HL-60 (cell line): ENCODE results near the gene GHRH.

ENCODE experiments used
- DNase-seq, 2 experiments: peaks; one replicate each; pipeline ENCODE4 v3.0.0-alpha.2; 2010 to 2020; ENCODE audit warnings: low read depth in 1 of 2, low spot score in 1 of 2
- H3K27ac ChIP-seq: fragments of 250-450 bp; sonication (Bioruptor Pico); replicated peaks from 2 replicates; pipeline ENCODE4 v1.5.1; 2020; ENCODE audit warnings: mild to moderate bottlenecking, moderate library complexity
- H3K27me3 ChIP-seq: fragments of 250-450 bp; sonication (Bioruptor Pico); 2 replicates; pipeline ENCODE4 v1.5.1; 2021; ENCODE audit warnings: mild to moderate bottlenecking, moderate library complexity; ENCODE audit not compliant: insufficient read depth, poor library complexity, severe bottlenecking
- H3K4me3 ChIP-seq: replicated peaks from 2 replicates; pipeline ENCODE4 v1.5.1; 2011; ENCODE audit warnings: mild to moderate bottlenecking, control low read depth, low read length; ENCODE audit not compliant: insufficient read depth
- GABPA ChIP-seq: IDR thresholded peaks from 2 replicates; pipeline ENCODE4 v1.6.1; 2012; ENCODE audit warnings: low read depth
- POLR2AphosphoS5 ChIP-seq: IDR thresholded peaks from 2 replicates; pipeline ENCODE4 v1.6.1; 2012; ENCODE audit warnings: low read depth
- REST ChIP-seq: IDR thresholded peaks from 2 replicates; pipeline ENCODE4 v1.6.1; 2012; ENCODE audit warnings: low read depth; ENCODE audit not compliant: insufficient replicate concordance
- SPI1 ChIP-seq: IDR thresholded peaks from 2 replicates; pipeline ENCODE4 v1.6.1; 2012; ENCODE audit warnings: low read depth, mild to moderate bottlenecking, borderline replicate concordance
- TF ChIP-seq, protein P1 (sequence below): IDR thresholded peaks from one replicate; pipeline ENCODE4 v1.5.1; 2011; ENCODE audit warnings: low read length, control low read depth, inconsistent platforms; ENCODE audit not compliant: insufficient read depth

The GHRH gene

DNA sequence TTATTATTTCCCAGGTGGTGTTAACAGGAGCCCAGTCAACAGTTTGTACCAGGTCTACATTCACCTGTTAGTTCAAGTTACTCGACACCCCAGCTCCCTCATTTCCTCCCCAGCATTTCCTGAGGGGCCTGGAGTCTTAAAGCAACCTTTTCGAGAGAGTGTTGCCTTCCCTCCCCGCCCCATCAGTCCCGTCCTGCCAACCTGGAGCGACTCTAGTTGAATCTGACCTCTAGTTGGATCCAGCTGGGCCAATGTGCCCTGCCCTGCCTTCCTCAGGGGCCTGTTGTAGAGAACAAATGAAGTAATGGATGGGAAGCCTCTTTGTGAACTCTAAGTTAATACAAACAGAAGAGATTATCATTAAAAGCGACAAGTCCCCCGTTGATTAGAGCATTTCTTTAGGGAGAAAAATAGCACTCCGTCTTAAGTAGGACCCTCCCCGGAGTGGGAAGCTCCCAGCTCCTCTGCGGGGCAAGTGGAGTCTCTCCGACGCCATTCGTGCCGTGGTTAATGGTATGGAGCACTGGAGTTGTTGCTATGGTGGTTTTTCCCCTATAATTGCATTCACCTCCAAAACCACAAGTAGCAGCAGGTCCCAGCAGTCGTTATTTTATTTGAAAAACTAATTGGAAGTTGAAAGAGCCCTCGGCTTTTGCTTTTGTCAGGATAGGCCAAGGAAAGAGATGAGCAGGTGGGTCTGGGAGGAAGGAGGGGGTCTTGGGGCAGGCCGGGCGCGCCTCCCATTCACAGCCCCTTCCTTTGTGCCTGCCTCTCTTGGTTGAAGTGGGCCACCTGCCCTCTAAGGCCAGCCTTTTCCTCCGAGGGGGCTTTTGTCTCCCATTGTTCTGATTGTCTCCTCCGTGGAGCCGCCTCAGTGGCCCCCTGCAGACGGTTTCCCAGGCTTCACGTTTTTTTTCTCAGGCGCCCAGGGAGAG lies 16.1 kb downstream of the GHRH start:
- H3K4me3 ChIP-seq = no peak overlapping the region
- TF ChIP-seq POLR2AphosphoS5 (no peak), SPI1 (no peak), GABPA (no peak), REST (no peak)
- TF ChIP-seq, protein P1, sequence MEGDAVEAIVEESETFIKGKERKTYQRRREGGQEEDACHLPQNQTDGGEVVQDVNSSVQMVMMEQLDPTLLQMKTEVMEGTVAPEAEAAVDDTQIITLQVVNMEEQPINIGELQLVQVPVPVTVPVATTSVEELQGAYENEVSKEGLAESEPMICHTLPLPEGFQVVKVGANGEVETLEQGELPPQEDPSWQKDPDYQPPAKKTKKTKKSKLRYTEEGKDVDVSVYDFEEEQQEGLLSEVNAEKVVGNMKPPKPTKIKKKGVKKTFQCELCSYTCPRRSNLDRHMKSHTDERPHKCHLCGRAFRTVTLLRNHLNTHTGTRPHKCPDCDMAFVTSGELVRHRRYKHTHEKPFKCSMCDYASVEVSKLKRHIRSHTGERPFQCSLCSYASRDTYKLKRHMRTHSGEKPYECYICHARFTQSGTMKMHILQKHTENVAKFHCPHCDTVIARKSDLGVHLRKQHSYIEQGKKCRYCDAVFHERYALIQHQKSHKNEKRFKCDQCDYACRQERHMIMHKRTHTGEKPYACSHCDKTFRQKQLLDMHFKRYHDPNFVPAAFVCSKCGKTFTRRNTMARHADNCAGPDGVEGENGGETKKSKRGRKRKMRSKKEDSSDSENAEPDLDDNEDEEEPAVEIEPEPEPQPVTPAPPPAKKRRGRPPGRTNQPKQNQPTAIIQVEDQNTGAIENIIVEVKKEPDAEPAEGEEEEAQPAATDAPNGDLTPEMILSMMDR = no peak
- H3K27me3 ChIP-seq = no peaks in the 10 kb centered on the region
- H3K27ac ChIP-seq = no peak overlapping the region
- no peak for DNase-seq

- Histone ChIP-seq H3K27me3 (no peaks in the 10 kb centered on the region), H3K4me3 (no peak overlapping the region), H3K27ac (no peak overlapping the region)
- TF ChIP-seq SPI1 (no peak), GABPA (no peak), POLR2AphosphoS5 (no peak), REST (no peak)
- TF ChIP-seq, protein P1 = no peak
- no peak for DNase-seq
Observed at GRCh38 chr20:37244572-37244957, 17.0 kb downstream of the GHRH start.

- Histone ChIP-seq H3K27me3 (no peaks in the 10 kb centered on the region), H3K27ac (no peak overlapping the region)
- no peak for DNase-seq
Observed at GRCh38 chr20:37243937-37244571, 17.6 kb downstream of the GHRH start.

More at GRCh38 chr20:37243937-37244571, 17.6 kb downstream of the GHRH start:
- TF ChIP-seq GABPA (no peak), POLR2AphosphoS5 (no peak), REST (no peak), SPI1 (no peak)
- TF ChIP-seq, protein P1 = no peak
- H3K4me3 ChIP-seq = no peak overlapping the region
